Mesothelial cell of epicardium (in vitro differentiated cells): Measurements from ENCODE around the gene SORBS1. TPM values are rescaled to one million over a fixed set of nuclear protein-coding genes. Genes with fewer than 3 reads are reported as not detected.

Experiments used
- DNase-seq, 2 experiments: peaks; one replicate each; pipeline ENCODE4 v3.0.0; 2021; ENCODE audit warnings: low spot score in 2 of 2; ENCODE audit not compliant: unreplicated experiment in 2 of 2
- H3K27ac Mint-ChIP-seq: 2 replicates; pipeline ENCODE4 v1.8.0; 2021; ENCODE audit warnings: mixed read lengths
- H3K27me3 Mint-ChIP-seq: 2 replicates; pipeline ENCODE4 v1.8.0; 2021; ENCODE audit warnings: low read depth, mixed read lengths
- H3K36me3 Mint-ChIP-seq: 2 replicates; pipeline ENCODE4 v1.8.0; 2021; ENCODE audit warnings: mixed read lengths
- H3K4me1 Mint-ChIP-seq: 2 replicates; pipeline ENCODE4 v1.8.0; 2021; ENCODE audit warnings: mixed read lengths
- H3K4me3 Mint-ChIP-seq: 2 replicates; pipeline ENCODE4 v1.8.0; 2021; ENCODE audit warnings: mild to moderate bottlenecking, moderate library complexity, mixed read lengths
- H3K9me3 Mint-ChIP-seq: 2 replicates; pipeline ENCODE4 v1.8.0; 2021; ENCODE audit warnings: mixed read lengths
- CTCF ChIP-seq: fragments of 200-600 bp; sonication (generic); IDR thresholded peaks from one replicate; pipeline ENCODE4 v1.5.0; 2021; ENCODE audit warnings: antibody characterized with exemption; ENCODE audit not compliant: unreplicated experiment
- total RNA-seq: library from RNA; stranded (reverse); gene quantifications from 3 replicates; pipeline ENCODE4 v1.2.1, GENCODE V29; 2021

The SORBS1 gene
- total RNA-seq, 1 donor from 2014 or later = 24.9 TPM

DNA sequence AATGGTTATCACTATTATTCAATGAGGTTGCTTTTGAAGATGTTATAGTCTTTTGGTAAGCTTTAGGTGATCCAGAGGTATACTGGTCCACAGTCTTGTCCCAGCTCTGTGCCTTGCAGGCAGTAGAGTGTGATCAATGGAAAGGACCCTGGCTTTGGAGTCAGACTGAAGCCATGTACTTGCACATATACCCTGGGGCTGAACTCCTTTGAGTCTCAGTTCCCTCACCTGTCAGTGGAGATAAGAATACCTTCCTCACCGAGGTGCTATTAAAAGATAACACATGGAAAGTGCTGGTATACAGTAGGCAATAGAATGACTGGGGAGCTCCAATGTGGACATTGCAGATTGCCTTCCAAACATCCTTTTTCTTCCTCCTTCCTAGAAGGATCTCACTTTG is 254.3 kb downstream of the SORBS1 start:
- Mint-ChIP-seq H3K27ac (no peak overlapping the region), H3K27me3 (no peaks in the 10 kb centered on the region), H3K4me3 (no peak overlapping the region), H3K4me1 (peaks cover 9% of the 10 kb centered on the region), H3K36me3 (no peaks in the 10 kb centered on the region), H3K9me3 (no peaks in the 10 kb centered on the region)
- no peak for TF ChIP-seq CTCF
- no peak for DNase-seq

DNA sequence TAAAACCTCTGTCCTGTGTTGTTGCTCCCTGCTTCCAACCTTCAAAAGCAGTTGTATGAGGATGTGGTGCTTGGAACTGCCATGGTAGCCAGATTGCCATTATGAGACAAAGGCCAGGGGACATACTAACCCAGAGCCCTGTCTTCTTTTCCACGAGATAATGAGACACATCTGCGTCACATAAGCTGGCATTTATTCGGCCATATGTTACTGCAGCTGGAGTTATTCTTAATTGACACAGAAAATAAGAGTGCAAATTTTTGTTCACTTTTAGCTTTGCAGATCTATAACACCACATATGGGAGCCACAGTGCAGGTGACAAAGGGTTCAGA is 254.9 kb downstream of the SORBS1 start:
- Mint-ChIP-seq H3K27me3 (no peaks in the 10 kb centered on the region), H3K27ac (no peak overlapping the region), H3K4me1 (peaks cover 6% of the 10 kb centered on the region), H3K36me3 (no peaks in the 10 kb centered on the region), H3K9me3 (no peaks in the 10 kb centered on the region), H3K4me3 (no peak overlapping the region)
- no peak for TF ChIP-seq CTCF
- DNase-seq = no peak

DNA sequence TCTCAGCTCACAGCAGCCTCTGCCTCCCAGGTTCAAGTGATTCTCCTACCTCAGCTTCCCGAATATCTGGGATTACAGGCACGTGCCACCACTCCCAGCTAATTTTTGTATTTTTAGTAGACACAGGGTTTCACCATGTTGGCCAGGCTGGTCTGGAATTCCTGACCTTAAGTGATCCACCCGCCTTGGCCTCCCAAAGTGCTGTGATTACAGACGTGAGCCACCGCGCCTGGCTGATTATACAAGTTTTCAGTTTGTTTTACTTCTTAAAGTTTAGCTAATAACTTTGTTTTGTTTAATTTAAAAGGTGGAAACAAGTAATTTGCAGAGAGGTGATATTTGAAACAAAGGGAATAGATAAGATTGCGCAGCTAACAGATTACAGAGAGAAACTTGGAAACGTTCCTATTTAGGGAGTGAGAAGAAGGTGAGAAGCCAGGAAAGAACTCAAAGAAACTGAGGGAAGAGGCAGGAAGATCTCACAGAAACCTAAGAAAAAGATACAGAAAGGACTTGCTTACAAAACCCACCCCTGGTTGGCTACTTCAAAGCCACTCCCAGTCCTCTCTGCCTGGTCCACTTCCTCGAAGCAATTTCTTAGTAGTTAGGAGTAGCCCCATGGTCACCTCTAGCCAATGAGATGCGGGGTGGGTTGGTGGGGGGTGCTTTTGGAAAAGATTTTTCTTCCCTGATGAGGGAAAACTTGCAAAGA is 255.4 kb downstream of the SORBS1 start:
- Mint-ChIP-seq H3K27ac (no peak overlapping the region), H3K4me3 (no peak overlapping the region), H3K4me1 (peaks cover 6% of the 10 kb centered on the region), H3K27me3 (no peaks in the 10 kb centered on the region), H3K9me3 (no peaks in the 10 kb centered on the region), H3K36me3 (no peaks in the 10 kb centered on the region)
- DNase-seq = no peak
- TF ChIP-seq CTCF = no peak

- no peak overlapping the region for H3K4me3 Mint-ChIP-seq
- no peak for TF ChIP-seq CTCF
- H3K27me3 Mint-ChIP-seq = no peaks in the 10 kb centered on the region
- H3K36me3 Mint-ChIP-seq = no peaks in the 10 kb centered on the region
- H3K27ac Mint-ChIP-seq = no peak overlapping the region
- no peaks in the 10 kb centered on the region for H3K9me3 Mint-ChIP-seq
- no peak for DNase-seq
- peaks cover 10% of the 10 kb centered on the region for H3K4me1 Mint-ChIP-seq
Observed at GRCh38 chr10:95304976-95305375, 256.2 kb downstream of the SORBS1 start.

DNA sequence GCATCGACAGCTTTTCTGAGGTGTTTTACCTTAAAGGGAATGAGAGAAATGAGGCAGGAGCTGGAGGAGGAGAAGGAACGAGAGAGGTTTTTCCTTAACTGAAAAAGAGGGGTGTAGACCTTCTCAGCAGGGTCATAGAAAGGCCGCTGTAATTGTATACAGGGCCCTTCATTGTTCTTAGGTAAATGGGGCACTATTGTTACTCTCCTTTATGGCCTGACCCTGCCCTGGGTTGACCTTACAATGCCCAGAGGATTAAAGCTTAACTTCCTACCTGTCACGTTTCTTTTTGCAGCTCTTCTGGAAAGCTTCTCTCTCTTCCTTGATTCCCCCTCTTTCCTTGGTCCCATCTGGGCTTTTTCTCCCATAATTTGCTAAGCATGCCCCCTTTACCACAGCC is 256.7 kb downstream of the SORBS1 start:
- Mint-ChIP-seq H3K27ac (no peak overlapping the region), H3K36me3 (no peaks in the 10 kb centered on the region), H3K9me3 (no peaks in the 10 kb centered on the region), H3K4me3 (no peak overlapping the region), H3K4me1 (peaks cover 10% of the 10 kb centered on the region), H3K27me3 (no peaks in the 10 kb centered on the region)
- no peak for TF ChIP-seq CTCF
- DNase-seq = no peak

- TF ChIP-seq CTCF = no peak
- H3K9me3 Mint-ChIP-seq = no peaks in the 10 kb centered on the region
- H3K36me3 Mint-ChIP-seq = no peaks in the 10 kb centered on the region
- peaks cover 10% of the 10 kb centered on the region for H3K4me1 Mint-ChIP-seq
- DNase-seq = no peak
- no peak overlapping the region for H3K4me3 Mint-ChIP-seq
- no peak overlapping the region for H3K27ac Mint-ChIP-seq
- no peaks in the 10 kb centered on the region for H3K27me3 Mint-ChIP-seq
Observed at GRCh38 chr10:95303950-95304349, 257.2 kb downstream of the SORBS1 start.
